Hepatocyte (in vitro differentiated cells): ENCODE results near the gene SAMD14. TPM values are rescaled to one million over a fixed set of nuclear protein-coding genes. Genes with fewer than 3 reads are reported as not detected.

ENCODE experiments used
- DNase-seq: peaks from one replicate; pipeline ENCODE4 v3.0.0-alpha.2; 2016; ENCODE audit warnings: low spot score
- H2AFZ ChIP-seq: fragments of 200-600 bp; sonication (generic); 2 replicates; pipeline ENCODE4 v1.6.0; 2016; ENCODE audit warnings: antibody characterized with exemption, mild to moderate bottlenecking
- H3K27ac ChIP-seq: fragments of 200-600 bp; sonication (generic); 2 replicates; pipeline ENCODE4 v1.5.1; 2016; ENCODE audit warnings: mild to moderate bottlenecking
- H3K27me3 ChIP-seq: fragments of 200-600 bp; sonication (generic); 2 replicates; pipeline ENCODE4 v1.6.1; 2016
- H3K36me3 ChIP-seq: fragments of 200-600 bp; sonication (generic); replicated peaks from 2 replicates; pipeline ENCODE4 v1.5.1; 2016; ENCODE audit warnings: low read depth; ENCODE audit not compliant: insufficient read depth
- H3K4me1 ChIP-seq: fragments of 200-600 bp; sonication (generic); 2 replicates; pipeline ENCODE4 v1.5.1; 2016; ENCODE audit warnings: mild to moderate bottlenecking, moderate library complexity; ENCODE audit not compliant: insufficient read depth
- H3K4me2 ChIP-seq: fragments of 200-600 bp; sonication (generic); 2 replicates; pipeline ENCODE4 v1.6.0; 2016
- H3K4me3 ChIP-seq: fragments of 200-600 bp; sonication (generic); 2 replicates; pipeline ENCODE4 v1.5.1; 2016; ENCODE audit warnings: mild to moderate bottlenecking
- H3K79me2 ChIP-seq: fragments of 200-600 bp; sonication (generic); 2 replicates; pipeline ENCODE4 v1.6.0; 2017; ENCODE audit warnings: mild to moderate bottlenecking
- H3K9me2 ChIP-seq: fragments of 200-600 bp; sonication (generic); replicated peaks from 2 replicates; pipeline ENCODE4 v1.6.0; 2017; ENCODE audit warnings: mild to moderate bottlenecking; ENCODE audit not compliant: insufficient read depth
- H3K9me3 ChIP-seq: fragments of 200-600 bp; sonication (generic); 2 replicates; pipeline ENCODE4 v1.5.1; 2016; ENCODE audit warnings: low read depth, mild to moderate bottlenecking
- H4K20me1 ChIP-seq: fragments of 200-600 bp; sonication (generic); 2 replicates; pipeline ENCODE4 v1.6.0; 2016; ENCODE audit warnings: mild to moderate bottlenecking; ENCODE audit not compliant: insufficient read depth, poor library complexity, severe bottlenecking
- EZH2 ChIP-seq: fragments of 200-600 bp; sonication (generic); IDR thresholded peaks from 2 replicates; pipeline ENCODE4 v1.6.1; 2016; ENCODE audit warnings: antibody characterized with exemption, mild to moderate bottlenecking, borderline replicate concordance
- EZH2phosphoT487 ChIP-seq: fragments of 200-600 bp; sonication (generic); IDR thresholded peaks from one replicate; pipeline ENCODE4 v1.6.1; 2018; ENCODE audit warnings: antibody characterized with exemption, mild to moderate bottlenecking, low read depth, moderate library complexity; ENCODE audit not compliant: unreplicated experiment, severe bottlenecking
- WGBS: methylation state at CpG from one replicate; pipeline ENCODE4 v1.1.6; 2016; ENCODE audit warnings: low lambda C conversion rate; ENCODE audit errors: missing lambda C conversion rate; 5-methylcytosine and 5-hydroxymethylcytosine counted together
- polyA plus RNA-seq: library from polyadenylated mRNA; unstranded; fragments of >200 nt; fragmentation: Nextera tagmentation; extraction: Ambion mirVana; gene quantifications from 2 replicates; pipeline ENCODE4 v1.2.1, GENCODE V29; 2016
- total RNA-seq: library from RNA; depleted of rRNA; stranded (reverse); fragments of >200 nt; gene quantifications from 2 replicates; pipeline ENCODE4 v1.2.3, GENCODE V29; 2014
- TF ChIP-seq, protein P1 (sequence below): fragments of 200-600 bp; sonication (generic); IDR thresholded peaks from 2 replicates; pipeline ENCODE4 v1.5.1; 2016; ENCODE audit warnings: antibody characterized with exemption, mild to moderate bottlenecking; ENCODE audit not compliant: poor library complexity

SAMD14 gene
- total and polyA plus RNA-seq, 2 experiments from 2014 or later = 3.1 to 4.2 TPM

GRCh38 chr17:50157891-50158290 lies 27.9 kb upstream of the SAMD14 start:
- Histone ChIP-seq H3K9me3 (no peaks in the 10 kb centered on the region), H3K27me3 (no peaks in the 10 kb centered on the region), H3K9me2 (no peaks in the 10 kb centered on the region), H3K4me3 (no peak overlapping the region), H3K27ac (no peak overlapping the region), H3K4me2 (no peak overlapping the region), H3K4me1 (no peaks in the 10 kb centered on the region), H2AFZ (no peak overlapping the region), H3K36me3 (no peaks in the 10 kb centered on the region), H3K79me2 (no peaks in the 10 kb centered on the region), H4K20me1 (no peaks in the 10 kb centered on the region)
- no peak for DNase-seq
- TF ChIP-seq, protein P1, sequence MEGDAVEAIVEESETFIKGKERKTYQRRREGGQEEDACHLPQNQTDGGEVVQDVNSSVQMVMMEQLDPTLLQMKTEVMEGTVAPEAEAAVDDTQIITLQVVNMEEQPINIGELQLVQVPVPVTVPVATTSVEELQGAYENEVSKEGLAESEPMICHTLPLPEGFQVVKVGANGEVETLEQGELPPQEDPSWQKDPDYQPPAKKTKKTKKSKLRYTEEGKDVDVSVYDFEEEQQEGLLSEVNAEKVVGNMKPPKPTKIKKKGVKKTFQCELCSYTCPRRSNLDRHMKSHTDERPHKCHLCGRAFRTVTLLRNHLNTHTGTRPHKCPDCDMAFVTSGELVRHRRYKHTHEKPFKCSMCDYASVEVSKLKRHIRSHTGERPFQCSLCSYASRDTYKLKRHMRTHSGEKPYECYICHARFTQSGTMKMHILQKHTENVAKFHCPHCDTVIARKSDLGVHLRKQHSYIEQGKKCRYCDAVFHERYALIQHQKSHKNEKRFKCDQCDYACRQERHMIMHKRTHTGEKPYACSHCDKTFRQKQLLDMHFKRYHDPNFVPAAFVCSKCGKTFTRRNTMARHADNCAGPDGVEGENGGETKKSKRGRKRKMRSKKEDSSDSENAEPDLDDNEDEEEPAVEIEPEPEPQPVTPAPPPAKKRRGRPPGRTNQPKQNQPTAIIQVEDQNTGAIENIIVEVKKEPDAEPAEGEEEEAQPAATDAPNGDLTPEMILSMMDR = no peak
- TF ChIP-seq EZH2phosphoT487 (no peak), EZH2 (no peak)
- WGBS = 78% methylated on average over 4 of the region's 4 CpGs

DNA sequence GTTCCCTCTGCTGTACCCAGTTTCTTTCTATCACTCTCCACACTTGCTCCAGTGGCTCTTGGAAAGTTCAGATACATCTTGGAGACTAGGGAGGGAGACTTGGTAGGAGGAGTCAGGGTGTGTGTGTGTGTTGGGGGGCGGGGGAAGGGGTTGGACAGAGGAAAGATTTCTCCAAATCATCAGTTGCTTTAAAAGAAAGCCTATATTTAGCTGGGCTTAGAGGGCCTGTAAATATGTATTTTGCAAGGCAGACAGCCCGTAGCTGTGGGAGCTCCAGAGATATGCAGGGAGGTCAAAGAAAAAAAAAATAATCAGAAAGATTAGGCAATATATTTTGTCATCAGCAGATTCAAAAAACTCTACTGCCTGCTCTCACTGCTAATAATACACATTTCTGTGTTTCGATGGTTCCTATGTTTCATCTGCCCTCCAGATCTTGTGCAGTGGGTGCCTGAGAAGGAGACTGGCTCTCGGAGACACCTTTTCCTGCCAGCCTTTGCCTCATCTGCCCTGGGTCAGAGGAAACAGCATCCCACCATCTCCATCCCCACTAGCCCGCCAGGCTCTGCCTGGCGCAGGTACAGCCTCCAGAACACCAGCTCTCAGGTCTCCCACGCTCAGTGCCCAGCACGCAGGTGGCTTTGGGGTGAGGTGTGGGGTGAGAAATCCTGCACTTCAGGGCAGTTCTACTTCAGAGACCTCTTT lies 25.3 kb upstream of the SAMD14 start:
- Histone ChIP-seq H3K27ac (peak overlapping the region; percentile 34), H3K4me2 (no peak overlapping the region), H3K9me2 (no peaks in the 10 kb centered on the region), H3K9me3 (no peaks in the 10 kb centered on the region), H3K79me2 (peaks cover 5% of the 10 kb centered on the region), H4K20me1 (no peaks in the 10 kb centered on the region), H3K4me1 (peaks cover 6% of the 10 kb centered on the region), H3K27me3 (no peaks in the 10 kb centered on the region), H2AFZ (no peak overlapping the region), H3K4me3 (no peak overlapping the region), H3K36me3 (no peaks in the 10 kb centered on the region)
- WGBS = 82% methylated on average over 8 of the region's 8 CpGs
- TF ChIP-seq EZH2phosphoT487 (no peak), EZH2 (no peak)
- TF ChIP-seq, protein P1 = no peak
- peak; percentile 60 for DNase-seq

DNA sequence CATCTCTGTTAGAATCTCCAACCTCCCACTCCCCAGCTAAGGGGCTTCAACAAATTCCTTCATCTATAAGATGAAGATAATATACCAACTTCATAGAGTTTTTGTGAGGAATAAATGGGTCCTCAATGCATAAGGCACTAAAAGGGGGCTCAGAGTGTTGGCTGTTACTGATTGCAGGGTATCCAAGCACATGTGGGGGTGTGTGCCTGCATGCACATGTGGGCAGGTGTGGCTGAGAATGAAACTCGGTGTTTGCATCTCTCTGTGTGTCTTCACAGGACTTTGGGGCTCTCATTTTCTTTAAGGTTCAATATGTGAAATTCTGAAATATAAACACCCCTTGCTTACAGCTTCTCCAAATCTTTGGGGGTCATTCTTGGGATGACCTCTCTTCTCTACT lies 24.6 kb upstream of the SAMD14 start:
- no peaks in the 10 kb centered on the region for H3K36me3 ChIP-seq
- peaks cover 6% of the 10 kb centered on the region for H3K4me1 ChIP-seq
- TF ChIP-seq, protein P1 = no peak
- TF ChIP-seq EZH2phosphoT487 (no peak), EZH2 (no peak)
- no peak overlapping the region for H3K27ac ChIP-seq
- DNase-seq = no peak
- H2AFZ ChIP-seq = no peak overlapping the region
- no peaks in the 10 kb centered on the region for H3K9me2 ChIP-seq
- H3K9me3 ChIP-seq = no peaks in the 10 kb centered on the region
- peaks cover 10% of the 10 kb centered on the region for H3K79me2 ChIP-seq
- no peak overlapping the region for H3K4me3 ChIP-seq
- H4K20me1 ChIP-seq = peaks cover 2% of the 10 kb centered on the region
- no peaks in the 10 kb centered on the region for H3K27me3 ChIP-seq
- H3K4me2 ChIP-seq = no peak overlapping the region
- 81% methylated on average over 1 of the region's 1 CpG for WGBS
